HepG2 (cell line): ENCODE measurements around the gene RPS2. TPM values are rescaled to one million over a fixed set of nuclear protein-coding genes. Genes with fewer than 3 reads are reported as not detected.

ENCODE experiments used
- ADNP ChIP-seq: sonication (generic); formaldehyde crosslinking; IDR thresholded peaks from 2 replicates; pipeline ENCODE4 v1.4.0; 2020; ENCODE audit warnings: missing genetic modification reagents
- CBFB ChIP-seq: sonication (generic); formaldehyde crosslinking; IDR thresholded peaks from 2 replicates; pipeline ENCODE4 v1.4.0; 2020; ENCODE audit warnings: missing genetic modification reagents
- CBX5 ChIP-seq: sonication (generic); formaldehyde crosslinking; IDR thresholded peaks from 2 replicates; pipeline ENCODE4 v1.4.0; 2020; ENCODE audit warnings: missing genetic modification reagents, borderline replicate concordance
- DNMT1 ChIP-seq: sonication (generic); formaldehyde crosslinking; IDR thresholded peaks from 2 replicates; pipeline ENCODE4 v1.5.1; 2020; ENCODE audit warnings: mild to moderate bottlenecking, missing genetic modification reagents
- ELF3 ChIP-seq: IDR thresholded peaks from 2 replicates; pipeline ENCODE4 v1.6.1; 2016; ENCODE audit warnings: missing genetic modification reagents, missing compliant biosample characterization
- HES4 ChIP-seq: sonication (generic); formaldehyde crosslinking; IDR thresholded peaks from 2 replicates; pipeline ENCODE4 v1.9.0; 2021; ENCODE audit warnings: mild to moderate bottlenecking, missing genetic modification reagents, borderline replicate concordance
- HNF4G ChIP-seq, 2 experiments: sonication (generic) in 1 of 2; formaldehyde crosslinking in 1 of 2; IDR thresholded peaks; 2 replicates each; pipeline versions ENCODE4 v1.4.0 to v1.6.1; 2011 to 2020; ENCODE audit warnings: borderline replicate concordance in 2 of 2, low read depth in 2 of 2, mild to moderate bottlenecking in 2 of 2, low read length in 1 of 2, missing genetic modification reagents in 1 of 2, moderate library complexity in 1 of 2
- KLF13 ChIP-seq: sonication (generic); formaldehyde crosslinking; IDR thresholded peaks from 2 replicates; pipeline ENCODE4 v1.4.0; 2020; ENCODE audit warnings: mild to moderate bottlenecking, missing genetic modification reagents
- RBM39 ChIP-seq: fragments of 200-400 bp; formaldehyde crosslinking; IDR thresholded peaks from one replicate; pipeline ENCODE4 v1.6.1; 2018; ENCODE audit warnings: antibody characterized with exemption, mild to moderate bottlenecking, low read depth, low read length; ENCODE audit not compliant: poor library complexity, severe bottlenecking
- SNRNP70 ChIP-seq: fragments of 200-400 bp; formaldehyde crosslinking; IDR thresholded peaks from 2 replicates; pipeline ENCODE4 v1.6.1; 2017; ENCODE audit warnings: mild to moderate bottlenecking, low read depth, low read length, moderate library complexity
- TAF1 ChIP-seq: sonication (generic); formaldehyde crosslinking; IDR thresholded peaks from 2 replicates; pipeline ENCODE4 v1.4.0; 2020; ENCODE audit warnings: missing genetic modification reagents
- TOPORS ChIP-seq: sonication (generic); formaldehyde crosslinking; IDR thresholded peaks from 2 replicates; pipeline ENCODE4 v1.8.0; 2023; ENCODE audit warnings: mild to moderate bottlenecking, missing genetic modification reagents
- YY1 ChIP-seq: IDR thresholded peaks from 2 replicates; pipeline ENCODE4 v1.6.1; 2011; ENCODE audit warnings: low read length, low read depth, moderate library complexity, mild to moderate bottlenecking; ENCODE audit not compliant: insufficient read depth, insufficient replicate concordance
- ZBTB38 ChIP-seq: sonication (generic); formaldehyde crosslinking; IDR thresholded peaks from 2 replicates; pipeline ENCODE4 v1.5.1; 2020; ENCODE audit warnings: mild to moderate bottlenecking, missing genetic modification reagents
- ZNF142 ChIP-seq: sonication (generic); formaldehyde crosslinking; IDR thresholded peaks from 2 replicates; pipeline ENCODE4 v1.4.0; 2020; ENCODE audit warnings: missing genetic modification reagents
- ZNF746 ChIP-seq: sonication (generic); formaldehyde crosslinking; IDR thresholded peaks from 2 replicates; pipeline ENCODE4 v1.8.0; 2022; ENCODE audit warnings: mild to moderate bottlenecking, missing genetic modification reagents
- ZNF772 ChIP-seq: sonication (generic); formaldehyde crosslinking; IDR thresholded peaks from 2 replicates; pipeline ENCODE4 v1.5.0; 2020; ENCODE audit warnings: mild to moderate bottlenecking, missing genetic modification reagents
- polyA plus RNA-seq, 8 experiments: library from polyadenylated mRNA; depleted of rRNA in 3 of 8; stranded (reverse) in 7 of 8; unstranded in 1 of 8; fragments of >200 nt; fragmentation: Illumina TruSeq in 4 of 8; extraction: Trizol in 4 of 8; gene quantifications; 2 replicates each; pipeline versions ENCODE4 v1.2.1 to v1.2.3, GENCODE V29; 2011 to 2016; ENCODE audit warnings: low read depth in 4 of 8, missing spikeins in 1 of 8, mixed read lengths in 1 of 8; ENCODE audit not compliant: insufficient read depth in 1 of 8
- total RNA-seq, 5 experiments: library from RNA; depleted of rRNA; stranded (reverse); fragments of >200 nt; fragmentation: Illumina TruSeq; extraction: Trizol; gene quantifications; 2 replicates each; pipeline ENCODE4 v1.2.3, GENCODE V29; 2016; ENCODE audit warnings: low read depth in 1 of 5
- TF ChIP-seq, protein P1 (sequence below): IDR thresholded peaks from 2 replicates; pipeline ENCODE4 v1.6.1; 2016; ENCODE audit warnings: missing biosample characterization, missing genetic modification reagents, low read depth
- TF ChIP-seq, protein P2 (sequence below): sonication (generic); formaldehyde crosslinking; IDR thresholded peaks from 2 replicates; pipeline ENCODE4 v1.9.0; 2022; ENCODE audit warnings: missing genetic modification reagents, mild to moderate bottlenecking, borderline replicate concordance

RPS2 gene
- total and polyA plus RNA-seq, 2 of the 13 experiments (the other 11 are each of a cell fraction or from before 2014, with no cell fraction given), result 1,908 to 4,514 TPM

DNA sequence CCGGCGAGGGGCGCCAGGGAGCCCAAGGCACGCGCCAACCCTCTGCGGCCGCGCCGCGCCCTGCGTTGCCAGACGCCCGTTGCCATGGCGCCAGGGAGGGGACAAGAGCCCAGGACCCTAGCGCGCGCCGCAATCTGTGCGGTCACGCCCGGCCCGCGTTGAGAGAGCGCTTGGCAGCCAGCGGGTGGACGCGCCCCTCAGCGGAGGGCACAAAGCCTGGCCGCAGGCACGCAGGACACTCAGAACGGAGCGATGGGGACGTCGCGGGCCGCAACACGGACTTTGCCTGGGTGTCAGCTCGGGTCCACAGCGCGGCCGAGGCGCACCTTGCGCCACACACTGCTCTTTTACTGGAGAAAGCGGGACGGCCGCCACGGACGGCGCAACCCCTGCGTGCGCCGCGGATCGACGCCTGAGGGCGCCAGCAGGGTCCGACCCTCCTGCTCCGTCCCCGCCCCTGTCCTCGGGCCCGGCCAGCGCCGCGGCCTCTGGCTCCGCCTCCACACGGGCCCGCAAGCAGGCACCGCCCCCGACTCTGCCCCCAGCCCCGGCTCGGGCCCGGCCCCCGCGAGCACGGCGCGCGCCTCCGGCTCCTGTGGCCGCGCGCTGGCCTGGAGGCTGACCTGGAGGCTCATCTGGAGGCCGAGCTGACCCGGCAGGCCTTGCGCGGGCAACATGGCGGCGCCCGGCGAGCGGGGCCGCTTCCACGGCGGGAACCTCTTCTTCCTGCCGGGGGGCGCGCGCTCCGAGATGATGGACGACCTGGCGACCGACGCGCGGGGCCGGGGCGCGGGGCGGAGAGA lies 19.1 kb upstream of the RPS2 start, which contains the start of gene GFER (continued):
- TF ChIP-seq ADNP (CRISPR knock-in tag) (no peak), HES4 (CRISPR knock-in tag) (peak; percentile 64; the same call in 1 of the 2 replicates), RBM39 (no peak), HNF4G (IDR thresholded peaks at IDR 0.05; ENCODE audit: borderline replicate concordance, low read depth, low read length) (peak; percentile 11; the same call in 1 of the 2 replicates), HNF4G (CRISPR knock-in tag; IDR thresholded peaks at IDR 0.05; ENCODE audit: borderline replicate concordance, low read depth) (peak; percentile 38; the same call in 1 of the 2 replicates), ZNF772 (CRISPR knock-in tag) (0 out of 2 replicates have a peak, but pooled peaks have one; percentile 68), ELF3 (CRISPR knock-in tag) (no peak), TOPORS (CRISPR knock-in tag) (0 out of 2 replicates have a peak, but pooled peaks have one; percentile 32), KLF13 (CRISPR knock-in tag) (0 out of 2 replicates have a peak, but pooled peaks have one; percentile 57), SNRNP70 (no peak), DNMT1 (CRISPR knock-in tag) (no peak), CBX5 (CRISPR knock-in tag) (no peak; the same call in 1 of the 2 replicates), ZBTB38 (peak; percentile 40), ZNF142 (CRISPR knock-in tag) (peak; percentile 51; the same call in 1 of the 2 replicates), TAF1 (CRISPR knock-in tag) (peak; percentile 80), CBFB (CRISPR knock-in tag) (peak; percentile 63; the same call in 1 of the 2 replicates), ZNF746 (no peak; the same call in 1 of the 2 replicates), YY1 (peak; percentile 98)
- TF ChIP-seq, protein P1, sequence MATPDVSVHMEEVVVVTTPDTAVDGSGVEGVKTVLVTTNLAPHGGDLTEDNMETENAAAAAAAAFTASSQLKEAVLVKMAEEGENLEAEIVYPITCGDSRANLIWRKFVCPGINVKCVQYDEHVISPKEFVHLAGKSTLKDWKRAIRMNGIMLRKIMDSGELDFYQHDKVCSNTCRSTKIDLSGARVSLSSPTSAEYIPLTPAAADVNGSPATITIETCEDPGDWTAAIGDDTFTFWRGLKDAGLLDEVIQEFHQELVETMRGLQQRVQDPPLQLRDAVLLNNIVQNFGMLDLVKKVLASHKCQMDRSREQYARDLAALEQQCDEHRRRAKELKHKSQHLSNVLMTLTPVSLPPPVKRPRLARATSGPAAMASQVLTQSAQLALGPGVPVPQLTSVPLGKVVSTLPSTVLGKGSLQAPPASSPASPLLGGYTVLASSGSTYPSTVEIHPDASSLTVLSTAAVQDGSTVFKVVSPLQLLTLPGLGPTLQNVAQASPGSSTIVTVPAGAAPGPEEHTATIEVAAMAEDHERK, result no peak
- TF ChIP-seq, protein P2, sequence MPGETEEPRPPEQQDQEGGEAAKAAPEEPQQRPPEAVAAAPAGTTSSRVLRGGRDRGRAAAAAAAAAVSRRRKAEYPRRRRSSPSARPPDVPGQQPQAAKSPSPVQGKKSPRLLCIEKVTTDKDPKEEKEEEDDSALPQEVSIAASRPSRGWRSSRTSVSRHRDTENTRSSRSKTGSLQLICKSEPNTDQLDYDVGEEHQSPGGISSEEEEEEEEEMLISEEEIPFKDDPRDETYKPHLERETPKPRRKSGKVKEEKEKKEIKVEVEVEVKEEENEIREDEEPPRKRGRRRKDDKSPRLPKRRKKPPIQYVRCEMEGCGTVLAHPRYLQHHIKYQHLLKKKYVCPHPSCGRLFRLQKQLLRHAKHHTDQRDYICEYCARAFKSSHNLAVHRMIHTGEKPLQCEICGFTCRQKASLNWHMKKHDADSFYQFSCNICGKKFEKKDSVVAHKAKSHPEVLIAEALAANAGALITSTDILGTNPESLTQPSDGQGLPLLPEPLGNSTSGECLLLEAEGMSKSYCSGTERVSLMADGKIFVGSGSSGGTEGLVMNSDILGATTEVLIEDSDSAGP (CRISPR knock-in tag), result peak; percentile 88; the same call in 1 of the 2 replicates
